GM12864 (cell line): ENCODE results near the gene GPAM.
"Not testable (repeated sequence)": the region's sequence is repeated elsewhere in the genome, so short reads cannot be mapped to it uniquely, and the experiment has no call there.

ENCODE experiments used
- DNase-seq: peaks from one replicate; pipeline ENCODE4 v3.0.0-alpha.2; 2011; ENCODE audit warnings: low read depth
- H3K4me3 ChIP-seq: 2 replicates; pipeline ENCODE4 v1.5.1; 2011; ENCODE audit warnings: mild to moderate bottlenecking, low read depth, low read length, control low read depth
- CTCF ChIP-seq: IDR thresholded peaks from 2 replicates; pipeline ENCODE4 v1.5.1; 2011; ENCODE audit warnings: low read depth, mild to moderate bottlenecking, moderate library complexity, low read length, control low read depth, inconsistent platforms; ENCODE audit errors: missing control alignments

GPAM gene

GRCh38 chr10:112124866-112125265, 58.7 kb downstream of the GPAM start:
- TF ChIP-seq CTCF = no peak
- no peak for DNase-seq
- no peak overlapping the region for H3K4me3 ChIP-seq

DNA sequence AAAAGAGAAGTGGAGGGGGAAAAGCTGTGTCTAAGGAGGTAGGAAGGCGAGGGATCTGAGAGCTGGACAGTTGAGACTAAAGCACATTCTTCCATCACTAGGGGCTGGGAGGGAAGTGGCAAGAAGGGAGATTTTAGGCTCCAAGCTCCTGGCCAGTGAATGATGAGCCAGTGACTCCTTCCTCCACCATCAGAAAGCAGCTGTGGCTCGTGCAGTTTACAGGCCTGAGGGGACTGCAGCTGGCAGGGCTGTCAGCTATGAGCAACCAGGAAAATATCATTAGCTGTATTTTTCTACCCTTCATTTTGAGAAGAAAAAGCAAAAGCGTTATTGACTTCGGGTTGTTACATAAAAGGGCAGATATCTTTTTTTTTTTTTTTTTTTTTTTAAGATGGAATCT, 60.7 kb downstream of the GPAM start:
- no peak for TF ChIP-seq CTCF
- DNase-seq = no peak
- H3K4me3 ChIP-seq = no peak overlapping the region

- no peak for TF ChIP-seq CTCF
- H3K4me3 ChIP-seq = no peak overlapping the region
- DNase-seq = no peak
Observed at GRCh38 chr10:112120491-112120890, 63.1 kb downstream of the GPAM start.

DNA sequence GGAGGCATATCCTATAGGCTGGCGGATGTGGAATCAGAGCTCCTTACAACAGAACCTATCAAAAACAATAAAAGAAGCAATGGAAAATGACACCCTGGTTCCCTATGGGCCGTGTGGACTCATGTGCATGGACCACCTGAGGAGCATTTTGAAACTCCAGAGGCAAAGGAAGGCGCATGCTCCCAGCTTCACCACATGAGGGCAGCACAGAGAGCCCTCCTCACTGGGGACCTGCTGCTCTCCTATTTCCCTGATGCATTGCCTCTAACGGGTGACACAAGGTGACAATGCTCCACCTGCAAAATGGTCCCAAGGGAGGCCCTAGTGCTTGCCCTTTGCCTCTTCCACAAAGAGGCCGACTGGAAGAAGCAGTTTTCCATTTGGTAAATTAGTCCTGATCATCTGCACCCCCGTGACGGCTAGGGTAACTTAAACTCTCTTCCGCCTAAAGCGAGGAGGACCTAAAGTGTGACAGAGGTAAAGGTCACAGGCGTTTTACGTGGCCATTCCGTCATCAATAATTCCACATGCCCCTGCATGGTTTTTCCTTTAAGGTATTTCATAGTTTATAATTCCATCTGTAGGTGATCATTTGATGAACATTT, 67.7 kb downstream of the GPAM start:
- TF ChIP-seq CTCF = peak; percentile 95
- no peak for DNase-seq
- H3K4me3 ChIP-seq = no peak overlapping the region

DNA sequence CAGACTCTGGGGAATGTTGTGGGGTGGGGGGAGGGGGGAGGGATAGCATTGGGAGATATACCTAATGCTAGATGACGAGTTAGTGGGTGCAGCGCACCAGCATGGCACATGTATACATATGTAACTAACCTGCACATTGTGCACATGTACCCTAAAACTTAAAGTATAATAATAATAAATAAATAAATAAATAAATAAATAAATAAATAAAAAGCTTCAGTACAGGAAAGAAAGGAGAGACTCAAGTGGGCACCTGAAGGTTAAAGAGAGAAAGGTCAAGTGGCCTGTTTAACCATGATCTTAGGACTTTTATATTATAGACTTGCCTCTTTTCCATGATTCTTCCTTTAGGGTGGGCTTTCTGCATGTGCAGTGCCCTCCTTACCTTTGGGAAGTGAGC, 73.8 kb downstream of the GPAM start:
- DNase-seq, H3K4me3 ChIP-seq: not testable (repeated sequence)
